ENCODE measurements around the gene CNOT10.

The CNOT10 gene

DNA sequence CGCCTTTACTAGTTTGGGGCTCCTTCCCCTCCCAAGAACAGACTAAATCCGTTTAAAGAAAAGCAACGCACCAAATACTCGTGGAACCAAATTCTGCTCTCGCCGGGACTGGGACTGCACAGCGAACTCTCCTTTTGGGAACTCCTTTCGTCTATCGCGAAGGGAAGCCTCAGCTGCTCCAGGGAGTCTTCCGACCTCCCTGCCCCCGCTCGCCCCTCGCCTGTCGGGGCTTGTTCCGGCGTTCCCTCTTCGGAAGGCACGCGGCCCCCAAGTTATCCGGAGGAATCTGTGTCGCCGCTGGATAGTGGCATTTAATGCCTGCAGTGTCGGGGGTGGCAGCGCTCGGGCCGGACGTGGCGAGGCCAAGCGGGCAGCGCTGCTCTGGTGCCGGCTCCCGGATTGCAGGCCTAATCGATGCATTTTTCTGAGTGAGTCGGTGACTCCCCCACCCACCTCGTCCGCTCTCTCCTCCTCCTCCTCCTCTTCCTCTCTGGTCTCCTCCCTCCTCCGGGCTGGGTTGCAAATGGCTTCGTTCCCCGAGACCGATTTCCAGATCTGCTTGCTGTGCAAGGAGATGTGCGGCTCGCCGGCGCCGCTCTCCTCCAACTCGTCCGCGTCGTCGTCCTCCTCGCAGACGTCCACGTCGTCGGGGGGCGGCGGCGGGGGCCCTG is 132.7 kb downstream of the CNOT10 start, which contains the start of gene TRIM71:
Gene TRIM71, plus strand, starts transcription at position 440 of the 671 bp plus-strand sequence. Its CDS starts 84 bp downstream, at position 524.
- no peak for DNase-seq (ENCODE audit: low spot score)

DNA sequence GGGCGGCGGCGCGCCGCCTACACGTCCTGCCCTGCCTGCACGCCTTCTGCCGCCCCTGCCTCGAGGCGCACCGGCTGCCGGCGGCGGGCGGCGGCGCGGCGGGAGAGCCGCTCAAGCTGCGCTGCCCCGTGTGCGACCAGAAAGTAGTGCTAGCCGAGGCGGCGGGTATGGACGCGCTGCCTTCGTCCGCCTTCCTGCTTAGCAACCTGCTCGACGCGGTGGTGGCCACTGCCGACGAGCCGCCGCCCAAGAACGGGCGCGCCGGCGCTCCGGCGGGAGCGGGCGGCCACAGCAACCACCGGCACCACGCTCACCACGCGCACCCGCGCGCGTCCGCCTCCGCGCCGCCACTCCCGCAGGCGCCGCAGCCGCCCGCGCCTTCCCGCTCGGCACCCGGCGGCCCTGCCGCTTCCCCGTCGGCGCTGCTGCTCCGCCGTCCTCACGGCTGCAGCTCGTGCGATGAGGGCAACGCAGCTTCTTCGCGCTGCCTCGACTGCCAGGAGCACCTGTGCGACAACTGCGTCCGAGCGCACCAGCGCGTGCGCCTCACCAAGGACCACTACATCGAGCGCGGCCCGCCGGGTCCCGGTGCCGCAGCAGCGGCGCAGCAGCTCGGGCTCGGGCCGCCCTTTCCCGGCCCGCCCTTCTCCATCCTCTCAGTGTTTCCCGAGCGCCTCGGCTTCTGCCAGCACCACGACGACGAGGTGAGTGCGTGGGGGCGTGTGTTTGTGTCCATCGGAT is 133.4 kb downstream of the CNOT10 start:
- no peak for DNase-seq (ENCODE audit: low spot score)

DNA sequence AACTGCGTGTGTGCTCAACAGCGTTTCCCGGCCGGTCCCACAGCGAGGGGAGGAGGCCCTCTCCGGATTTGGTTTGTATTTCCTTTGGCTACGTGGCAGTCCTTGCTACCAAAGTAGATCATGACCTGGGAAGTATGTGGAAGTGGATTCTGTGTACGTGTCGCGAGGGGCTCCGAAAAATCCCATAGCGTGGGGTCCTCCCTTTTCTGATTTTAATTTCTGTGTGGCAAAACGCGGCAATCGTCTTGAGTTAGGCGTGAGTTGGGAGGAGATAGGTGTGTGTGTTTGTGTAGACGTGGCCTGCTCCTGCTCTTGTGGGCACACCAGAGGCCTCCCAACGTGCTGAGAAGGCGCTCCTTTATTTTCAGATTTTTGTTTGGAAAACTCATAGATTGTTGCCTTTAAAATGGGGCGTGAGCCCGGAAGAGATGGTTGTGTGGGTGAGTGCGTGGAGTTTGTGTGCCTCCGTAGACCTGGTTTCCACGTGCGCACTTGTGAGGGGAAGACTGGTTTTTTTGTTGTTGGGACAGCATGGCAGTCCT is 134.1 kb downstream of the CNOT10 start:
- DNase-seq (ENCODE audit: low spot score) = no peak

DNA sequence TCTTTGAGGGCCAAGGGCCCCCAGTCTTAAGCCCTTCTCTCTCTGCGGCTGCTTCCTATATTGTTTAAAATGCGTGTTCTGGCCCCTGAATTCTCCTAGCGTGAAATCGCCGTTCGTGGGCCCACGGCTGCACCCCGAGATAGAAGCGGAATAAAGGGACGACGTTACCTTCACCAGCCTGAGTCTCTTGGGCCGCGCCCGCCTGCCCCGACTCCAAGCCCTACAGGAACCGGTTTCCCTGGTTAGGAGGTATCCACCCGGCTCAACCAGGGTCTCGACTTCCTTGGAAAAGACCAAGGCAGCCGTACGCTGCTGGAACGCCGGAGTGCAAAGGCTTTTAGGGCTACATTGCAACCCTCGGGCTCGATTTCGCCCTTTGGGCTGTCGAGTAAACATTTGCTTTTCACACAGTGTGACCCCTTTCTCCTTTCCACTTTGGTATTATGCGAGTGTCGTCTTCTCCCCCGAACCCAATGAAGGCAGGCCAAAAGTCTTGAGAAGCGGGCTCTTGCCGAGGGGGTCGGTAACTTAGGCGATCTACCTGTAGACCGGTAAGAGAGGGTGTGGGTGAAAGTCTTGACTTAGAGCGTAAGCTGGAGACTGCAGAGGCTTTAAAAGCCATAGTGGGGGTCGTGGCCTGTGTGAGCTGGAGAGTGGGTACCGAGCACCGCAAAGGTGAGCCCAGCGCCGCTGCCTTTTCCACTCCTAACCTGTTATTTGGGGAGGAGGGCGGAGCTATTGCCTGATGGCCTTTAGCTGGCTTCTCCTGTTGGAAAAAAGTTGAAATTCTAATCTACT is 134.8 kb downstream of the CNOT10 start:
- DNase-seq (ENCODE audit: low spot score) = no peak

GRCh38 chr3:32820430-32820829 is 135.4 kb downstream of the CNOT10 start:
- DNase-seq (ENCODE audit: low spot score) = no peak

GRCh38 chr3:32820971-32821685 is 136.1 kb downstream of the CNOT10 start:
- no peak for DNase-seq (ENCODE audit: low spot score)

DNA sequence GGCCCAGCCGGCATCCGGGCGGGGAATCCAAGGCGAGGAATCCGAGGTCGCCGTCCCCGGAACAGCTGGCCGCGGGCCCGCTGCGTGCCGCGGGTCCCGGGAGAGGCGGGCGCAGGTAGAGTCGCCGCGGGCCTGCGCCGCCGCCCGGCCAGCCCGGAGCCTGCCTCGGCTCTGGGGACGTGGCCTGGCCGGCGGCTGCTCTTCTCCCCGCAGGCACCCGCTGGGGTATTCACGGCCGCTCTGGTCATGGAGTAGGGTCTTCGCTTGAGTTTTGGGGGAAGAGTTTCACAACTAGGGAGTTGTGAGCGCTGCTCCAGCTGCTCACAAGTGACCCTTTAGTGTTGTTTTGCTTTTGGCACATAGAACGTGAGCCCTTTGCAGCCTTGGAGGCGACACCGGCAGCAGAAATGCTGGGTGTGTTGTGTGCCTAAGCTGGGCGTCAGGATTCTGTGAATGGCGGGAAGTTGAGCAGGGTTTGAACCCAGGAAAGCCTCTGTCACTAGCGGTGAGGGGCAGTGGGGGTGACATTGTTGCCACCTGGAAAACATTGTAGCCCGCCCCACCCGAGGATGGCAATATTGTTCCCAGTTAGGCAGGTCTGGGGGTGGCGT is 136.8 kb downstream of the CNOT10 start:
- DNase-seq (ENCODE audit: low spot score) = no peak

GRCh38 chr3:32822609-32823498 is 137.9 kb downstream of the CNOT10 start:
- no peak for DNase-seq (ENCODE audit: low spot score)
